Ishikawa (cell line): ENCODE measurements around the gene NEK8.

Source experiments
- CEBPB ChIP-seq: IDR thresholded peaks from 2 replicates; pipeline ENCODE4 v1.6.1; 2012
- CREB1 ChIP-seq: IDR thresholded peaks from 2 replicates; pipeline ENCODE4 v1.6.1; 2012; ENCODE audit warnings: low read depth
- EGR1 ChIP-seq: IDR thresholded peaks from 2 replicates; pipeline ENCODE4 v1.6.1; 2012
- EP300 ChIP-seq: IDR thresholded peaks from 2 replicates; pipeline ENCODE4 v1.6.1; 2012; ENCODE audit warnings: borderline replicate concordance
- FOXM1 ChIP-seq: IDR thresholded peaks from 2 replicates; pipeline ENCODE4 v1.6.1; 2012; ENCODE audit warnings: low read depth, borderline replicate concordance
- NFIC ChIP-seq: IDR thresholded peaks from 2 replicates; pipeline ENCODE4 v1.6.1; 2012
- RAD21 ChIP-seq: IDR thresholded peaks from 2 replicates; pipeline ENCODE4 v1.6.1; 2012; ENCODE audit warnings: low read depth
- TAF1 ChIP-seq: IDR thresholded peaks from 2 replicates; pipeline ENCODE4 v1.6.1; 2012; ENCODE audit warnings: low read depth, mild to moderate bottlenecking
- TCF12 ChIP-seq: IDR thresholded peaks from 2 replicates; pipeline ENCODE4 v1.6.1; 2012; ENCODE audit warnings: low read depth
- TEAD4 ChIP-seq: IDR thresholded peaks from 2 replicates; pipeline ENCODE4 v1.6.1; 2012
- YY1 ChIP-seq: IDR thresholded peaks from 2 replicates; pipeline ENCODE4 v1.6.1; 2012; ENCODE audit warnings: low read depth
- ZBTB7A ChIP-seq: IDR thresholded peaks from 2 replicates; pipeline ENCODE4 v1.6.1; 2012; ENCODE audit warnings: low read depth
- TF ChIP-seq, protein P1 (sequence below): IDR thresholded peaks from 2 replicates; pipeline ENCODE4 v1.6.1; 2012
- TF ChIP-seq, protein P2 (sequence below): IDR thresholded peaks from 2 replicates; pipeline ENCODE4 v1.6.1; 2012; ENCODE audit warnings: low read depth, mild to moderate bottlenecking
- TF ChIP-seq, protein P3 (sequence below): IDR thresholded peaks from 2 replicates; pipeline ENCODE4 v1.6.1; 2012

NEK8 gene

DNA sequence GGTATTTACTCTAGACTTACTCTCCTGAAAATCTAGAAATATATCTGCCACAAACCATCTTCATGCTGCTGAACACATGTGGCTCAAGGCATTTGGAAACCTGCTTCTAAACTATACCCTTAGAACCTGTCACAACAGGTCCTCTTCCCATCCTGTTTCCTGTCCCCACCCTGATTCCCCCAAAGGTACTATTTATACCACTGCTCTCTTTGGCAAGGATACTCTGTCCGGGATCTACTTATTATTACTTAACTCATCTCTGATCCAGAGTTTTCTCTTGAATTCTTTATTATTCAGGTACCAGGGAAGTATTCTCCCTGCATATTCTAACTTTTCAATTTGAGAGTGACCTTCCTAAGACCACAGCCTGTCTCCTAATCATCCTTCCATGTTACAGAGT, 48.6 kb downstream of the NEK8 start:
- TF ChIP-seq TAF1 (no peak), ZBTB7A (no peak), YY1 (no peak), EP300 (no peak), RAD21 (no peak), NFIC (no peak), FOXM1 (no peak), TCF12 (no peak), CEBPB (no peak), TEAD4 (no peak), CREB1 (no peak), EGR1 (no peak)
- TF ChIP-seq, protein P1, sequence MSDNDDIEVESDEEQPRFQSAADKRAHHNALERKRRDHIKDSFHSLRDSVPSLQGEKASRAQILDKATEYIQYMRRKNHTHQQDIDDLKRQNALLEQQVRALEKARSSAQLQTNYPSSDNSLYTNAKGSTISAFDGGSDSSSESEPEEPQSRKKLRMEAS: no peak
- TF ChIP-seq, protein P2, sequence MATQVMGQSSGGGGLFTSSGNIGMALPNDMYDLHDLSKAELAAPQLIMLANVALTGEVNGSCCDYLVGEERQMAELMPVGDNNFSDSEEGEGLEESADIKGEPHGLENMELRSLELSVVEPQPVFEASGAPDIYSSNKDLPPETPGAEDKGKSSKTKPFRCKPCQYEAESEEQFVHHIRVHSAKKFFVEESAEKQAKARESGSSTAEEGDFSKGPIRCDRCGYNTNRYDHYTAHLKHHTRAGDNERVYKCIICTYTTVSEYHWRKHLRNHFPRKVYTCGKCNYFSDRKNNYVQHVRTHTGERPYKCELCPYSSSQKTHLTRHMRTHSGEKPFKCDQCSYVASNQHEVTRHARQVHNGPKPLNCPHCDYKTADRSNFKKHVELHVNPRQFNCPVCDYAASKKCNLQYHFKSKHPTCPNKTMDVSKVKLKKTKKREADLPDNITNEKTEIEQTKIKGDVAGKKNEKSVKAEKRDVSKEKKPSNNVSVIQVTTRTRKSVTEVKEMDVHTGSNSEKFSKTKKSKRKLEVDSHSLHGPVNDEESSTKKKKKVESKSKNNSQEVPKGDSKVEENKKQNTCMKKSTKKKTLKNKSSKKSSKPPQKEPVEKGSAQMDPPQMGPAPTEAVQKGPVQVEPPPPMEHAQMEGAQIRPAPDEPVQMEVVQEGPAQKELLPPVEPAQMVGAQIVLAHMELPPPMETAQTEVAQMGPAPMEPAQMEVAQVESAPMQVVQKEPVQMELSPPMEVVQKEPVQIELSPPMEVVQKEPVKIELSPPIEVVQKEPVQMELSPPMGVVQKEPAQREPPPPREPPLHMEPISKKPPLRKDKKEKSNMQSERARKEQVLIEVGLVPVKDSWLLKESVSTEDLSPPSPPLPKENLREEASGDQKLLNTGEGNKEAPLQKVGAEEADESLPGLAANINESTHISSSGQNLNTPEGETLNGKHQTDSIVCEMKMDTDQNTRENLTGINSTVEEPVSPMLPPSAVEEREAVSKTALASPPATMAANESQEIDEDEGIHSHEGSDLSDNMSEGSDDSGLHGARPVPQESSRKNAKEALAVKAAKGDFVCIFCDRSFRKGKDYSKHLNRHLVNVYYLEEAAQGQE: no peak
- TF ChIP-seq, protein P3, sequence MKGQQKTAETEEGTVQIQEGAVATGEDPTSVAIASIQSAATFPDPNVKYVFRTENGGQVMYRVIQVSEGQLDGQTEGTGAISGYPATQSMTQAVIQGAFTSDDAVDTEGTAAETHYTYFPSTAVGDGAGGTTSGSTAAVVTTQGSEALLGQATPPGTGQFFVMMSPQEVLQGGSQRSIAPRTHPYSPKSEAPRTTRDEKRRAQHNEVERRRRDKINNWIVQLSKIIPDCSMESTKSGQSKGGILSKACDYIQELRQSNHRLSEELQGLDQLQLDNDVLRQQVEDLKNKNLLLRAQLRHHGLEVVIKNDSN: no peak

DNA sequence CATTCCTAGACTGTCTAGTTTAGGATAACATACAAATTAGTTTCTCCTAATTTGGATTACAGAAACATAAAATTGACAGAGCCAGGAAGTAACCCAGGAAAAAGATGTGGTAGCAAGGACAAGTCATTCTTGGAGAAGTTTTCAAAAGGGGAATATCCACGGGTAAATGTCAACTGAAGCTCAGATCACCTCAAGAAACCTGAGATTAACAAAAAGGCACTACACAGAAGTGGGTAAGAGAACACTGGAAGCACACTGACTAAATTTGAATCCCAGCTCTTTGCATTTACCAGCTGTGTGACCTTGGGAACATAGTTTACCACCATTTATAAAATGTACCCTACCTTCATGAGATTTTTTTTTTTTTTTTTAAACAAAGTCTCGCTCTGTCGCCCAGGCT, 54.6 kb downstream of the NEK8 start:
- TF ChIP-seq NFIC (no peak), EP300 (no peak), RAD21 (no peak), FOXM1 (no peak), CEBPB (no peak), CREB1 (no peak), TCF12 (no peak), TEAD4 (no peak), YY1 (no peak), EGR1 (no peak), TAF1 (no peak), ZBTB7A (no peak)
- TF ChIP-seq, protein P2: no peak
- TF ChIP-seq, protein P3: no peak
- TF ChIP-seq, protein P1: no peak

DNA sequence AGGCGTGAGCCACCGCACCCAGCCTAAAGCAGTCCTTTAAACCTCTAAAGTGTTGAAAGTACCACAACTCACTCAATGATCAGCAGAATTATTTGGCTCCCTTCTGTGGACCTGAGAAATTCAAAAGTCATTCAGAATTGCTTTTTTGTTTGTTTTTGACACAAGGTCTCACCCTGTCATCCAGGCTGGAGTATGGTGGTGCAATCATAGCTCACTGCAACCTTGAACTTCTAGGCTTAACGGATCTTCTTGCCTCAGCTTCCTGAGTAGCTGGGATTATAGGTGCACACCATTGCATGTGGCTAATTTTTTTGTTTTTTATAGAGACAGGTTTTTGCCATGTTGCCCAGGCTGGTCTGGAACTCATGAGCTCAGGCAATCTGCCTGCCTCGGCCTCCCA, 59.5 kb downstream of the NEK8 start:
- TF ChIP-seq, protein P1: no peak
- TF ChIP-seq, protein P3: no peak
- TF ChIP-seq RAD21 (no peak), CREB1 (no peak), NFIC (no peak), FOXM1 (no peak), ZBTB7A (no peak), TAF1 (no peak), EGR1 (no peak), TEAD4 (no peak), TCF12 (no peak), YY1 (no peak), CEBPB (no peak), EP300 (no peak)
- TF ChIP-seq, protein P2: no peak
